Esophagus (tissue), 2 donors: ENCODE results near the gene HYI. TPM values are rescaled to one million over a fixed set of nuclear protein-coding genes. Genes with fewer than 3 reads are reported as not detected.

Source experiments
- H3K27ac ChIP-seq, 2 donors: one replicate each; pipeline ENCODE4 v1.5.1; 2013; ENCODE audit warnings: low read depth in 2 of 2, mild to moderate bottlenecking in 2 of 2, inconsistent platforms in 1 of 2, low read length in 1 of 2, moderate library complexity in 1 of 2
- H3K27me3 ChIP-seq, 2 donors: one replicate each; pipeline ENCODE4 v1.6.1; 2013; ENCODE audit warnings: low read length in 2 of 2, control low read depth in 1 of 2, mild to moderate bottlenecking in 1 of 2; ENCODE audit not compliant: insufficient read depth in 2 of 2, control insufficient read depth in 1 of 2
- H3K36me3 ChIP-seq, 2 donors: one replicate each; pipeline ENCODE4 v1.6.1; 2013; ENCODE audit warnings: low read length in 1 of 2; ENCODE audit not compliant: control insufficient read depth in 2 of 2, insufficient read depth in 2 of 2
- H3K4me1 ChIP-seq, 2 donors: one replicate each; pipeline ENCODE4 v1.6.1; 2013; ENCODE audit warnings: low read length in 1 of 2; ENCODE audit not compliant: control insufficient read depth in 2 of 2, insufficient read depth in 2 of 2
- H3K4me3 ChIP-seq, 2 donors: one replicate each; pipeline ENCODE4 v1.5.1; 2013; ENCODE audit warnings: low read length in 2 of 2, mild to moderate bottlenecking in 2 of 2, low read depth in 1 of 2, moderate library complexity in 1 of 2
- H3K9me3 ChIP-seq, 2 donors: one replicate each; pipeline ENCODE4 v1.6.1; 2013; ENCODE audit warnings: mild to moderate bottlenecking in 2 of 2, low read depth in 1 of 2, low read length in 1 of 2, moderate library complexity in 1 of 2; ENCODE audit not compliant: control insufficient read depth in 2 of 2, insufficient read depth in 1 of 2
- WGBS, 2 donors: extraction: QIAGEN DNeasy Blood & Tissue Kit; methylation state at CpG; one replicate each; pipeline ENCODE4 v1.1.7; 2013; 5-methylcytosine and 5-hydroxymethylcytosine counted together
- polyA plus RNA-seq, 2 donors: library from polyadenylated mRNA; stranded (reverse); fragments of 200-250 nt; gene quantifications; one replicate each; pipeline ENCODE4 v1.2.3, GENCODE V29; 2013
- donor health status: healthy with polysubstance abuse.
- donor health status: Bipolar disorder and iron deficiency.

Gene HYI
- polyA plus RNA-seq, 2 donors, result 22.8 to 27.4 TPM

- no peaks in the 10 kb centered on the region for H3K4me1 ChIP-seq
- no peak overlapping the region for H3K27ac ChIP-seq
- peaks cover 36 to 78% of the 10 kb centered on the region in 2 donors for H3K36me3 ChIP-seq
- WGBS, 2 donors, result 93 to 95% methylated on average over 4 of the region's 4 CpGs
- no peaks in the 10 kb centered on the region for H3K9me3 ChIP-seq
- no peak overlapping the region for H3K4me3 ChIP-seq
- no peaks in the 10 kb centered on the region for H3K27me3 ChIP-seq
Observed at GRCh38 chr1:43446388-43446740, 7.4 kb downstream of the HYI start.

GRCh38 chr1:43445606-43446387, 7.9 kb downstream of the HYI start:
- Histone ChIP-seq H3K4me3 (no peak overlapping the region), H3K27me3 (no peaks in the 10 kb centered on the region), H3K27ac (no peak overlapping the region), H3K9me3 (no peaks in the 10 kb centered on the region), H3K4me1 (no peaks in the 10 kb centered on the region), H3K36me3 (peaks cover 41 to 75% of the 10 kb centered on the region in 2 donors)
- 88 to 89% methylated on average over 10 of the region's 10 CpGs for WGBS, 2 donors

- H3K4me3 ChIP-seq, result no peak overlapping the region
- H3K4me1 ChIP-seq, result no peaks in the 10 kb centered on the region
- WGBS, 2 donors, result 71 to 79% methylated on average over 1 of the region's 1 CpG
- H3K9me3 ChIP-seq, result no peaks in the 10 kb centered on the region
- no peaks in the 10 kb centered on the region for H3K27me3 ChIP-seq
- peaks cover 37 to 75% of the 10 kb centered on the region in 2 donors for H3K36me3 ChIP-seq
- H3K27ac ChIP-seq, result no peak overlapping the region
Observed at GRCh38 chr1:43444836-43445235, 8.9 kb downstream of the HYI start.

- Histone ChIP-seq H3K9me3 (no peaks in the 10 kb centered on the region), H3K36me3 (peaks cover 34 to 76% of the 10 kb centered on the region in 2 donors)
- 93% methylated on average over 13 of the region's 13 CpGs for WGBS, 2 donors
Observed at GRCh38 chr1:43444151-43444828, 9.4 kb downstream of the HYI start.

GRCh38 chr1:43443197-43443946, 10.4 kb downstream of the HYI start:
- H3K36me3 ChIP-seq, result peaks cover 27 to 76% of the 10 kb centered on the region in 2 donors
- no peak overlapping the region for H3K4me3 ChIP-seq
- H3K9me3 ChIP-seq, result no peaks in the 10 kb centered on the region
- no peaks in the 10 kb centered on the region for H3K27me3 ChIP-seq
- H3K27ac ChIP-seq, result no peak overlapping the region
- no peaks in the 10 kb centered on the region for H3K4me1 ChIP-seq
- WGBS, 2 donors, result 93 to 94% methylated on average over 16 of the region's 16 CpGs

More at GRCh38 chr1:43444151-43444828, 9.4 kb downstream of the HYI start:
- H3K4me1 ChIP-seq, result no peaks in the 10 kb centered on the region
- no peaks in the 10 kb centered on the region for H3K27me3 ChIP-seq
- no peak overlapping the region for H3K4me3 ChIP-seq
- H3K27ac ChIP-seq, result no peak overlapping the region

- Histone ChIP-seq H3K27ac (no peak overlapping the region), H3K36me3 (peaks cover 25 to 71% of the 10 kb centered on the region in 2 donors), H3K4me1 (no peaks in the 10 kb centered on the region), H3K9me3 (no peaks in the 10 kb centered on the region), H3K27me3 (no peaks in the 10 kb centered on the region), H3K4me3 (no peak overlapping the region)
- 91% methylated on average over 12 of the region's 12 CpGs for WGBS, 2 donors
Observed at GRCh38 chr1:43442756-43443155, 11.0 kb downstream of the HYI start.

GRCh38 chr1:43441894-43442637, 11.7 kb downstream of the HYI start:
- no peak overlapping the region for H3K27ac ChIP-seq
- H3K4me3 ChIP-seq, result no peak overlapping the region
- no peaks in the 10 kb centered on the region for H3K9me3 ChIP-seq
- H3K36me3 ChIP-seq, result peaks cover 26 to 68% of the 10 kb centered on the region in 2 donors
- WGBS, 2 donors, result 93 to 94% methylated on average over 17 to 18 of the region's 18 CpGs
- H3K4me1 ChIP-seq, result no peaks in the 10 kb centered on the region
- no peaks in the 10 kb centered on the region for H3K27me3 ChIP-seq

- H3K27ac ChIP-seq, result no peak overlapping the region
- no peaks in the 10 kb centered on the region for H3K27me3 ChIP-seq
- no peaks in the 10 kb centered on the region for H3K4me1 ChIP-seq
- no peaks in the 10 kb centered on the region for H3K9me3 ChIP-seq
- no peak overlapping the region for H3K4me3 ChIP-seq
- peaks cover 21 to 60% of the 10 kb centered on the region in 2 donors for H3K36me3 ChIP-seq
- WGBS, 2 donors, result 94 to 95% methylated on average over 15 of the region's 15 CpGs
Observed at GRCh38 chr1:43441166-43441893, 12.4 kb downstream of the HYI start.
